MM.1S (cell line): ENCODE measurements around the gene MED13L.

Experiments
- EZH2 ChIP-seq: fragments of 300-600 bp; sonication (generic); optimal IDR thresholded peaks from 2 replicates; pipeline ENCODE3; 2017; ENCODE audit warnings: low read depth, mild to moderate bottlenecking, antibody characterized with exemption, low read length, mixed read lengths
- EZH2phosphoT487 ChIP-seq: fragments of 300-600 bp; sonication (generic); IDR thresholded peaks from 2 replicates; pipeline ENCODE4 v1.6.1; 2018; ENCODE audit warnings: antibody characterized with exemption, low read length
- TF ChIP-seq, protein P1 (sequence below): fragments of 300-600 bp; sonication (generic); IDR thresholded peaks from 2 replicates; pipeline ENCODE4 v1.5.1; 2016; ENCODE audit warnings: antibody characterized with exemption, low read length, mixed read lengths

DNA sequence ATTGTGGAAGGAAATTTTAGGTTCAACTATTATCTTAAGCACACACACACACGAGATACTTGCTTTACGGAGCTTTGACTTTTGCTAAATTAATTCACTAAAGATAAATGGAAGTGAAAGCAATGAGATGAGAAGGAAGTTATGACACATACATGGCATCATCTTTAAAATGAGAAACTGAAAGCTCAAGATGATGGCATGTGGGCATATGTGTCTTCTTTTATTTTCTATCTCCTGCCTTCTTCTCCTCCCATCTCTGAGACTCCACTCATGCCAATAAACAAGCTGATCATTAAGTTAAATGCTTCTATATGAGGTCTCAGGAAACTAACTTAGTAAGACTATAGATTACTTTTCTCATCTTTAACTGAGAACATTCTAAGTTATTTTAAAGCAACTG, 216.7 kb downstream of the MED13L start:
- TF ChIP-seq, protein P1, sequence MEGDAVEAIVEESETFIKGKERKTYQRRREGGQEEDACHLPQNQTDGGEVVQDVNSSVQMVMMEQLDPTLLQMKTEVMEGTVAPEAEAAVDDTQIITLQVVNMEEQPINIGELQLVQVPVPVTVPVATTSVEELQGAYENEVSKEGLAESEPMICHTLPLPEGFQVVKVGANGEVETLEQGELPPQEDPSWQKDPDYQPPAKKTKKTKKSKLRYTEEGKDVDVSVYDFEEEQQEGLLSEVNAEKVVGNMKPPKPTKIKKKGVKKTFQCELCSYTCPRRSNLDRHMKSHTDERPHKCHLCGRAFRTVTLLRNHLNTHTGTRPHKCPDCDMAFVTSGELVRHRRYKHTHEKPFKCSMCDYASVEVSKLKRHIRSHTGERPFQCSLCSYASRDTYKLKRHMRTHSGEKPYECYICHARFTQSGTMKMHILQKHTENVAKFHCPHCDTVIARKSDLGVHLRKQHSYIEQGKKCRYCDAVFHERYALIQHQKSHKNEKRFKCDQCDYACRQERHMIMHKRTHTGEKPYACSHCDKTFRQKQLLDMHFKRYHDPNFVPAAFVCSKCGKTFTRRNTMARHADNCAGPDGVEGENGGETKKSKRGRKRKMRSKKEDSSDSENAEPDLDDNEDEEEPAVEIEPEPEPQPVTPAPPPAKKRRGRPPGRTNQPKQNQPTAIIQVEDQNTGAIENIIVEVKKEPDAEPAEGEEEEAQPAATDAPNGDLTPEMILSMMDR = no peak
- no peak for TF ChIP-seq EZH2phosphoT487
- no peak for TF ChIP-seq EZH2
